CD4-positive, alpha-beta T cell treated with Interleukin-4 for 1 hour (primary cell): ENCODE data around the gene SRR.

Experiments used
- DNase-seq, 2 donors: peaks; one replicate each; pipeline ENCODE4 v3.0.0-alpha.2; 2020 to 2022

Gene SRR

DNA sequence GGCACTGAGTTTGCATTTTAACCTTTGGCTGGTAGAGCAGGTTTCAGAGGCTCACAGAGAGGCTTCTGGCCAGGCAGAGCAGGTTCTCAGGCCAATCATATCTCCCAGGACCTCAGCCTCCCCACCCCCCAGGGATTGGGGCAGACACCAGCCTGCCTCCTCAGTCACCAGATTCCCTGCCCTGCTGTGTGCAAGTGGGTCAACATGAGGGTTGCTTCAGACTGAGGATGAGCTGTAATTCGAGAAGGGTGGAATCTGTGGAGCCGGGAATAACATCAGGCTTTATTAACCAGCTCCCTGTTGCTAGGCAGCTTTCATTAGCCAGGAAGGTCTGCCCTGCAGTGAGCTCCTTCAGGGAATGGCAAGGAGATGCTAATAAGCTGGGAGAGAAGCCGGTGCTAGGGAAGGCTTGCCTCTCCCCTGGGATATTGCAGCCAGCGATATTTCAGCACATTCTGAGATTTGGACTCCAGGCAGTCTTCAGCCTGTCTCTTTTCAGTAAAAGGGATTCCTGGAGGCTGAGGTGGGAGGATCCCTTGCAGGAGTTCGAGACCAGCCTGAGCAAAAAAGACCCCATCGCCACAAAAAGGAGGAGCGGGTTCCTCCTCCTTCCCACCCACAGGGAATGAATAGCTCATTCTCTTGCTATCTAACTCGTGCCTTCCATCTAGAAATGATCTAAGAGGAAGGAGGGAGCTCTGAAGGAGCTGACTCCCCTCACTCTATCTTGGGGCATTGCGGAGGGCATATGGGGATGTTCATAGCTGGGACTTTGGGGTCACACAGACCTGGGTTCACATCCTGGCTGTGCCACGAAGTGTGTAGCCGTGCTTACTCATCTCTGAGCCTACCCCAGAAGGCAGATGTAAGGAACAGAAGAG lies 44.3 kb downstream of the SRR start:
- DNase-seq = no peak

GRCh38 chr17:2351269-2351668 lies 47.5 kb downstream of the SRR start:
- DNase-seq = no peak

DNA sequence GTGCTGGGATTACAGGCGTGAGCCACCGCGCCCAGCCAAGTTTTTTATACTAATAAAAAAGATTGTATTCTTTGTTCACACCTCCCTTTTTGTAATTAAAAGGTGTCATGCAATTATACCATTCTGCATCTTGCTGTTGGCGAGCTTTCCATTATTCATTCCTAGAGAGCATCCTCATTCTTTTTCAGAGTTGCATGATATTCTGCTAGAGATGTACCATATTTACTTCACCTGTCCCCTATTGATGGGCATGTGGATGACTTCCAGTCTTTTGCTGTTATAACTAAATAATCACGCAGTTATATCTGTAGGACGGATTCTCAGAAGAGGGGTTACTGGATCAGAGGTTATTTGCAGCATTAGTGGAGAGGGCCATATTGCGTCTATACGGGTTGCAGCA lies 50.6 kb downstream of the SRR start:
- DNase-seq = no peak

GRCh38 chr17:2357237-2357636 lies 53.5 kb downstream of the SRR start:
- DNase-seq = no peak

- no peak for DNase-seq
These were observed 54.2 kb downstream of the SRR start for GRCh38 chr17:2357931-2358434.

GRCh38 chr17:2361010-2361760 lies 57.4 kb downstream of the SRR start:
- DNase-seq = no peak

GRCh38 chr17:2362016-2362415 lies 58.3 kb downstream of the SRR start:
- no peak for DNase-seq

DNA sequence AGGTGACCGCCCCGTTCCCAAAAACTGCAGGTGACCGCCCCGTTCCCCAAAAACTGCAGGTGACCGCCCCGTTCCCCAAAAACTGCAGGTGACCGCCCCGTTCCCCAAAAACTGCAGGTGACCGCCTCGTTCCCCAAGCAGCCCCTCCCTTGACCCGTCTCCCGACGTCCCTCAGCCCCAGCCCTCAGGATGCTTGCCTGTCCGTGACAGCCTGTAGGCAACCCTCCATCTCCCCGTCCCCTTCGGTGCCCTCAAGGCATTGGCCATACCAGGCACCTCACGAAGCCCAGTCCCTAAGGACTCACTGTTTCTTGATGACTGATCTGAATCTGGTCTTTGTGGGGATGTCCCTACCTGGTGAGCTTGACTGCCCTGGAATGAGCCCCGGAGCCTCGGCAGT lies 58.7 kb downstream of the SRR start:
- no peak for DNase-seq

DNA sequence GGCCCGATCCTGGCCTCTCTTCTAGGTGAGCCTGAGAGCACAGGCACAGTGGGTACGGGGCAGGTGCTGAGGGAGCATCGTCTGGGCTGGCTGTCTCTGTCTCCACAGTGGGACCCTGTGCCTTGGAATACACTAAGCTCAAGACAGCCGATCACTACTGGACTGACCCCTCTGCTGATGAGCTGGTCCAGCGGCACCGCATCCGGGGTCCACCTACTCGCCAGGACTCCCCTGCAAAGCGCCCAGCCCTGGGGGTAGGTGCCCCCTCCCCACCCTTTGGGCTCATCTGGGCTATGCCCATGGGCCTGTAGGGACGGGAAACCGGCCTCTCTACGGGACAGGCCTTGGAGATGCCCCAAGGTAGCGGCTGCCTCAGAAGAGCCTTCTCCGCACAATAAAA lies 59.1 kb downstream of the SRR start:
- DNase-seq = no peak

DNA sequence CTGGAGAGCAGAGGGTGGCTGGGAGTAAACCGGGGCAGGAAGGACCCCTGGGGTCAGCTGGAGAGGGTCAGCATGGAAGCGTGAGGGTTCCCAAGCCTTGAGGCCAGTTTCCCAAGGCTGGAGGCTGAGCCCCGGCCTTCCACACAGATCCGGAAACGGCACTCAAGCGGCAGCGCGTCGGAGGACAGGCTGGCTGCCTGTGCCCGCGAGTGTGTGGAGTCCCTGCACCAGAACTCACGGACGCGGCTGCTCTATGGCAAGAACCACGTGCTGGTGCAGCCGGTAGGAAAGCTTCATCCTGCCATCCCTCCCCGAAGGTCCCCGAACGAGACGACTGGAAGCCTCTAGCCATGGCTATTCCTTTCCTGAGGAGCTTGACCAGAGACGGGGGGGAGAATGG lies 59.6 kb downstream of the SRR start:
- no peak for DNase-seq

DNA sequence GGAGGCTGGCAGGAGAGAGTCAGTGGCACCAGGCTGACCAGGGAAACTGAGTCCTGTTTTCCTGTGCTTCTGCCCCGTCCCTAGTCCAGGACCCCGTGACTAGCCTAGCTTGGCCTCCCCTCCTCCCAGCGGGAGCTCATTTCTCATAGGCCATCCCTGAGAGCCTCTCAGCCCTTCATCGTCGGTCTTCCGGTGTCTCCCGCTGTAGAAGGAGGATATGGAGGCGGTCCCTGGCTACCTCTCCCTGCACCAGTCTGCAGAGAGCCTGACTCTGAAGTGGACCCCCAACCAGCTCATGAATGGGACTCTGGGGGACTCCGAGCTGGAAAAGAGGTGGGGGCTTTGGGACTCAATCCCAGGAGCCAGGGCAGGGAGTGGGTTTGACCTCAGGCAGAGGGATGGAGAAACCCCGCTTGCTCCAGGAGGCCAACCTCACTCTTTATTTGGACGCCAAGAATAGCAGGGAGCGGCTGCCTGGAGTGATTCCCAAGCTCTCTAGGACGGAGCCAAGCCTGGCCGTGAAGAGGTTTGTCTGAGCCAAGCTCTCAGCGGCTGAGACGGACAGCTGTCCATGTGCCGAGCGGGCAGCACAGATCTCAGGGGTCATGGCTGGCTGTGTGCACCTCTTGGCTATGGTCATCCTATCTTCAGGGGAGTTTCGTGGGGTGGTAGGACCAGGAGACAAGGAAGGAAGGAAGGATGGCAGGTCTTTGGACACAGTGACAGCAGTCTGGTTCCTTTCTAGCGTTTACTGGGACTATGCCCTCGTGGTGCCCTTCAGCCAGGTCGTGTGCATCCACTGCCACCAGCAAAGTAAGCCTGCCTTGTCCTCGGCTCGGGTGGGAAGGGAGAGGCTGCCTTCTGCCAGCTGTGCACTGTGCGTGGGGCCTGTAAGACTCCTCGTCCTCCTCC lies 60.4 kb downstream of the SRR start:
- no peak for DNase-seq

DNA sequence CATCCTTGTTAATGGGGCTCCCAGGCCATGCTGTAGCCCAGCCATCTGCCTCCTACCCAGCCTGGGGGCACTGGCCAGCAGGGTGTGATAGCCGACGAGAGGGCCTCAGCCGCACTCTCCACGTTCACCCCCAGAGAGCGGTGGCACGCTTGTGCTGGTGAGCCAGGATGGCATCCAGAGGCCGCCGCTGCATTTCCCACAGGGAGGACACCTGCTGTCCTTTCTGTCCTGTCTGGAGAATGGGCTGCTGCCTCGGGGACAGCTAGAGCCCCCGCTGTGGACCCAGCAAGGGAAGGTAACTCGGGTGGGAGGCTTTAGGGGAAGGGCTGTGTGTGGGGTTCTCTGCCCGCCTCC lies 61.0 kb downstream of the SRR start:
- DNase-seq = no peak

GRCh38 chr17:2365132-2365531 lies 61.4 kb downstream of the SRR start:
- DNase-seq = no peak

GRCh38 chr17:2366747-2367494 lies 63.2 kb downstream of the SRR start:
- no peak for DNase-seq

DNA sequence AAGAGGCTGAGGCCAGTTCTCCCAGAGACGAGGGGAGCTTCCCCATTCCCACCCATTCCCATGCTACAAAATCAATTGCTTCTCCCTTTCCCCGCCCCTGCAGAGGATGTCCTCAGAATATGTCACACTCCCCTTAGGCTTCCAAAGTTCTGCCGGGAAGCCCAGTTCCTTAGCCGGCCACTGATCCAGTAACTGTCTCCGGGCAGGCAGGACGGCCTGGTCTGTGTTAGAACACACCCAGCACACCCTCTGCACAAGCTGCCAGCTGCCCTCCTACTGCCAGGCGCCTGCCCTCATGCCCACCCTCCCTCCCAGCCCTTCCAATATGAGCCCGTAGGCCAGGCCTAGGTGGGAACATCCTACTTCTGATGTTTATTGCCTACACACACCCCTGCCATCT lies 64.6 kb downstream of the SRR start:
- DNase-seq = no peak

DNA sequence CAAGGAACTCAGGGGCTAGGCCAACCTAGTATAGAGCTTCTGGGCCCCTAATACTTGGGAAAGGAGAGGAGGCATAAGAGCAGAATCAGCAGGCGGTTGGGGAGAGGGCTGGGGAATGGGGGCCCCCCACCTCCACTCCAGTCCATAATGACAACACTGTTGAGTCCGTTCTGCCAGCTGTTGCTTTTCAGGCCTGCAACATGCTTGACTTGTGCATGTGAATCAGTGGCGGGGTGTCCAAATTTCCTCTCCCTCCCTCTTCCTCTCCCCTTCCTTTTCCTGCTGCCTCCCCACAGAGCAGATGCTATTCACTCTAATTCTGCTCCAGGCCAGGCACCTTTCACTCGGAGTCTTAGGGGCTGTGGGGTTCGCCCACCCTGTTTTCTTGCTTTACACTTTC lies 65.3 kb downstream of the SRR start:
- DNase-seq = no peak

GRCh38 chr17:2369551-2370210 lies 65.9 kb downstream of the SRR start:
- no peak for DNase-seq

GRCh38 chr17:2370211-2370589 lies 66.5 kb downstream of the SRR start:
- no peak for DNase-seq

- no peak for DNase-seq
These were observed 67.7 kb downstream of the SRR start for GRCh38 chr17:2371183-2372130.

- DNase-seq = no peak
These were observed 68.4 kb downstream of the SRR start for GRCh38 chr17:2372180-2372579.

GRCh38 chr17:2372681-2373080 lies 68.9 kb downstream of the SRR start:
- DNase-seq = no peak
